GM12878 (cell line): ENCODE measurements around the gene PSG1.
"Not testable (repeated sequence)": the region's sequence is repeated elsewhere in the genome, so short reads cannot be mapped to it uniquely, and the experiment has no call there.

Experiments used
- BMI1 ChIP-seq: fragments of 450-650 bp; IDR thresholded peaks from 2 replicates; pipeline ENCODE4 v1.6.1; 2016; ENCODE audit warnings: mild to moderate bottlenecking, moderate library complexity, borderline replicate concordance
- CHD2 ChIP-seq: IDR thresholded peaks from 2 replicates; pipeline ENCODE4 v1.6.1; 2011; ENCODE audit warnings: low read depth, low read length, improper control_type of control experiment, borderline replicate concordance
- CREM ChIP-seq: IDR thresholded peaks from 2 replicates; pipeline ENCODE4 v1.6.1; 2014; ENCODE audit warnings: antibody characterized with exemption, low read depth
- DPF2 ChIP-seq: fragments of 450-650 bp; IDR thresholded peaks from 2 replicates; pipeline ENCODE4 v1.6.1; 2017; ENCODE audit warnings: mild to moderate bottlenecking
- EP300 ChIP-seq, 2 experiments: fragments of 150-350 bp in 1 of 2; IDR thresholded peaks; 2 replicates each; pipeline ENCODE4 v1.6.1; 2011 to 2012; ENCODE audit warnings: low read depth in 2 of 2, low read length in 2 of 2, borderline replicate concordance in 1 of 2, improper control_type of control experiment in 1 of 2, inconsistent platforms in 1 of 2; ENCODE audit not compliant: control insufficient read depth in 1 of 2
- NFYA ChIP-seq: IDR thresholded peaks from 2 replicates; pipeline ENCODE4 v1.6.1; 2011; ENCODE audit warnings: low read depth, mild to moderate bottlenecking, low read length, improper control_type of control experiment, borderline replicate concordance
- NR2C2 ChIP-seq: IDR thresholded peaks from 2 replicates; pipeline ENCODE4 v1.6.1; 2011; ENCODE audit warnings: borderline replicate concordance, low read depth; ENCODE audit not compliant: control insufficient read depth, insufficient read length
- POLR2A ChIP-seq: IDR thresholded peaks from 2 replicates; pipeline ENCODE4 v1.6.1; 2011; ENCODE audit warnings: low read depth, mild to moderate bottlenecking, low read length
- RAD21 ChIP-seq: IDR thresholded peaks from 2 replicates; pipeline ENCODE4 v1.6.1; 2011; ENCODE audit warnings: mild to moderate bottlenecking, low read depth, low read length, moderate library complexity; ENCODE audit not compliant: insufficient read depth
- ZNF274 ChIP-seq: IDR thresholded peaks from one replicate; pipeline ENCODE4 v1.8.0; 2011; ENCODE audit not compliant: insufficient read length, insufficient read depth
- TF ChIP-seq, protein P1 (sequence below), 3 experiments: IDR thresholded peaks in 2 of 3; conservative IDR thresholded peaks in 1 of 3; 2 replicates each; pipeline ENCODE4 v1.5.1; 2011; ENCODE audit warnings: low read depth in 3 of 3, low read length in 3 of 3, mild to moderate bottlenecking in 3 of 3, control low read depth in 2 of 3, moderate library complexity in 2 of 3, inconsistent platforms in 1 of 3, mixed read lengths in 1 of 3; ENCODE audit not compliant: control insufficient read depth in 2 of 3, insufficient read depth in 1 of 3; ENCODE audit errors: extremely low read depth in 1 of 3
- TF ChIP-seq, protein P2 (sequence below): IDR thresholded peaks from 2 replicates; pipeline ENCODE4 v1.6.1; 2012; ENCODE audit warnings: mild to moderate bottlenecking, low read depth, low read length

DNA sequence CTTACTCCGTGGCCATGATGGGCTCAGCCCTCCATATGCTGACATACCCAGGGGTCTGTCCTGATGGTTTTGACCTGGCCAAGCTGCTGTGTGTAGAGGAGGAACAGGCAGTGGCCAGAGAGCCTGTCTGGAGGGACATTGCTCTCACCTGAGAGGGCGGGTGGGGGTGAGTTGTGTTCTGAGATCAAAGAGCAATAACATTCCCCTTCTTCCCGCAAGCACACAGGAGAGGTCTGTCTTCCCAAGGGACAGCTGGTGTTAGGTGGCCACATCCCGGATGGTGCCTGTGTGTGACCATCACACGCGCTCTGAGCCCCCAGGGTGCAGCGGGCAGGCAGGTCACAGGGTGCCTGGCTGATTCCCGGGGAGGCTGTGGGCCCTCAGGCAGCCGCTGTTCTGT, 1.1 kb upstream of the PSG1 start:
- not testable (repeated sequence) for TF ChIP-seq NR2C2; NFYA; EP300 (IDR thresholded peaks at IDR 0.05; ENCODE audit: borderline replicate concordance in 1 of 2, control insufficient read depth in 1 of 2, low read depth in 2 of 2, low read length in 2 of 2); POLR2A; DPF2; ZNF274; RAD21; CHD2; BMI1; CREM
- TF ChIP-seq, protein P1, sequence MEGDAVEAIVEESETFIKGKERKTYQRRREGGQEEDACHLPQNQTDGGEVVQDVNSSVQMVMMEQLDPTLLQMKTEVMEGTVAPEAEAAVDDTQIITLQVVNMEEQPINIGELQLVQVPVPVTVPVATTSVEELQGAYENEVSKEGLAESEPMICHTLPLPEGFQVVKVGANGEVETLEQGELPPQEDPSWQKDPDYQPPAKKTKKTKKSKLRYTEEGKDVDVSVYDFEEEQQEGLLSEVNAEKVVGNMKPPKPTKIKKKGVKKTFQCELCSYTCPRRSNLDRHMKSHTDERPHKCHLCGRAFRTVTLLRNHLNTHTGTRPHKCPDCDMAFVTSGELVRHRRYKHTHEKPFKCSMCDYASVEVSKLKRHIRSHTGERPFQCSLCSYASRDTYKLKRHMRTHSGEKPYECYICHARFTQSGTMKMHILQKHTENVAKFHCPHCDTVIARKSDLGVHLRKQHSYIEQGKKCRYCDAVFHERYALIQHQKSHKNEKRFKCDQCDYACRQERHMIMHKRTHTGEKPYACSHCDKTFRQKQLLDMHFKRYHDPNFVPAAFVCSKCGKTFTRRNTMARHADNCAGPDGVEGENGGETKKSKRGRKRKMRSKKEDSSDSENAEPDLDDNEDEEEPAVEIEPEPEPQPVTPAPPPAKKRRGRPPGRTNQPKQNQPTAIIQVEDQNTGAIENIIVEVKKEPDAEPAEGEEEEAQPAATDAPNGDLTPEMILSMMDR (IDR thresholded peaks at IDR 0.05 in 2 of 3, conservative IDR thresholded peaks at IDR 0.05 in 1 of 3; ENCODE audit: control insufficient read depth in 2 of 3, extremely low read depth in 1 of 3, insufficient read depth in 1 of 3, low read depth in 3 of 3, low read length in 3 of 3): not testable (repeated sequence)
- TF ChIP-seq, protein P2, sequence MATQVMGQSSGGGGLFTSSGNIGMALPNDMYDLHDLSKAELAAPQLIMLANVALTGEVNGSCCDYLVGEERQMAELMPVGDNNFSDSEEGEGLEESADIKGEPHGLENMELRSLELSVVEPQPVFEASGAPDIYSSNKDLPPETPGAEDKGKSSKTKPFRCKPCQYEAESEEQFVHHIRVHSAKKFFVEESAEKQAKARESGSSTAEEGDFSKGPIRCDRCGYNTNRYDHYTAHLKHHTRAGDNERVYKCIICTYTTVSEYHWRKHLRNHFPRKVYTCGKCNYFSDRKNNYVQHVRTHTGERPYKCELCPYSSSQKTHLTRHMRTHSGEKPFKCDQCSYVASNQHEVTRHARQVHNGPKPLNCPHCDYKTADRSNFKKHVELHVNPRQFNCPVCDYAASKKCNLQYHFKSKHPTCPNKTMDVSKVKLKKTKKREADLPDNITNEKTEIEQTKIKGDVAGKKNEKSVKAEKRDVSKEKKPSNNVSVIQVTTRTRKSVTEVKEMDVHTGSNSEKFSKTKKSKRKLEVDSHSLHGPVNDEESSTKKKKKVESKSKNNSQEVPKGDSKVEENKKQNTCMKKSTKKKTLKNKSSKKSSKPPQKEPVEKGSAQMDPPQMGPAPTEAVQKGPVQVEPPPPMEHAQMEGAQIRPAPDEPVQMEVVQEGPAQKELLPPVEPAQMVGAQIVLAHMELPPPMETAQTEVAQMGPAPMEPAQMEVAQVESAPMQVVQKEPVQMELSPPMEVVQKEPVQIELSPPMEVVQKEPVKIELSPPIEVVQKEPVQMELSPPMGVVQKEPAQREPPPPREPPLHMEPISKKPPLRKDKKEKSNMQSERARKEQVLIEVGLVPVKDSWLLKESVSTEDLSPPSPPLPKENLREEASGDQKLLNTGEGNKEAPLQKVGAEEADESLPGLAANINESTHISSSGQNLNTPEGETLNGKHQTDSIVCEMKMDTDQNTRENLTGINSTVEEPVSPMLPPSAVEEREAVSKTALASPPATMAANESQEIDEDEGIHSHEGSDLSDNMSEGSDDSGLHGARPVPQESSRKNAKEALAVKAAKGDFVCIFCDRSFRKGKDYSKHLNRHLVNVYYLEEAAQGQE: not testable (repeated sequence)
